Measurements from ENCODE around the gene RPS27.
A peak's percentile ranks its signal among the peaks of the same experiment; 100 is the strongest.
"Not testable (repeated sequence)": the region's sequence is repeated elsewhere in the genome, so short reads cannot be mapped to it uniquely, and the experiment has no call there.

RPS27 gene

DNA sequence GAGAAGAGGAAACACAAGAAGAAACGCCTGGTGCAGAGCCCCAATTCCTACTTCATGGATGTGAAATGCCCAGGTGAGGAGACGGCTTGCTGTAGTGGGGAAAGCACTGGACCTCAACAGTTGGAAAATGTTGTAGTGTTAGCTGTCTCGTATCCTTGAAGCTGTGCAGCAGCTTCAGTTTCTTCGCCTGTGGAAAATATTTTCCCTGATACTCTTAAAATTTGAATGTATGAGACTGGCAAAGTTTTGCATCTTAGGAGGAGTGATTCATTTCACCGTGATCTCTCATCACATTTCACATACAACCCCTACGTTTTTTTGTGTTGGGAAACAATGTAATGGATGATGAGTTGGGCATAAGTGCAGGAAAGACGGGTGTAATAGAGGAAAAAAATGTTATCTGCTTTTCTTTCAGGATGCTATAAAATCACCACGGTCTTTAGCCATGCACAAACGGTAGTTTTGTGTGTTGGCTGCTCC lies 629 bp downstream of the RPS27 start:
- Histone ChIP-seq H3K27me3 (ENCODE audit: insufficient read depth, poor library complexity, severe bottlenecking) (no peaks in the 10 kb centered on the region), H3K27ac (replicated peaks) (peak overlapping the region; percentile 93), H3K4me3 (replicated peaks; ENCODE audit: insufficient read depth, low read length) (peak overlapping the region; percentile 65)
- TF ChIP-seq, protein P1, sequence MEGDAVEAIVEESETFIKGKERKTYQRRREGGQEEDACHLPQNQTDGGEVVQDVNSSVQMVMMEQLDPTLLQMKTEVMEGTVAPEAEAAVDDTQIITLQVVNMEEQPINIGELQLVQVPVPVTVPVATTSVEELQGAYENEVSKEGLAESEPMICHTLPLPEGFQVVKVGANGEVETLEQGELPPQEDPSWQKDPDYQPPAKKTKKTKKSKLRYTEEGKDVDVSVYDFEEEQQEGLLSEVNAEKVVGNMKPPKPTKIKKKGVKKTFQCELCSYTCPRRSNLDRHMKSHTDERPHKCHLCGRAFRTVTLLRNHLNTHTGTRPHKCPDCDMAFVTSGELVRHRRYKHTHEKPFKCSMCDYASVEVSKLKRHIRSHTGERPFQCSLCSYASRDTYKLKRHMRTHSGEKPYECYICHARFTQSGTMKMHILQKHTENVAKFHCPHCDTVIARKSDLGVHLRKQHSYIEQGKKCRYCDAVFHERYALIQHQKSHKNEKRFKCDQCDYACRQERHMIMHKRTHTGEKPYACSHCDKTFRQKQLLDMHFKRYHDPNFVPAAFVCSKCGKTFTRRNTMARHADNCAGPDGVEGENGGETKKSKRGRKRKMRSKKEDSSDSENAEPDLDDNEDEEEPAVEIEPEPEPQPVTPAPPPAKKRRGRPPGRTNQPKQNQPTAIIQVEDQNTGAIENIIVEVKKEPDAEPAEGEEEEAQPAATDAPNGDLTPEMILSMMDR (IDR thresholded peaks at IDR 0.05; ENCODE audit: insufficient read depth, low read length): no peak
- TF ChIP-seq GABPA (IDR thresholded peaks at IDR 0.05; ENCODE audit: low read depth): no peak
- no peak for DNase-seq (ENCODE audit: low read depth in 1 of 2, low spot score in 1 of 2)

DNA sequence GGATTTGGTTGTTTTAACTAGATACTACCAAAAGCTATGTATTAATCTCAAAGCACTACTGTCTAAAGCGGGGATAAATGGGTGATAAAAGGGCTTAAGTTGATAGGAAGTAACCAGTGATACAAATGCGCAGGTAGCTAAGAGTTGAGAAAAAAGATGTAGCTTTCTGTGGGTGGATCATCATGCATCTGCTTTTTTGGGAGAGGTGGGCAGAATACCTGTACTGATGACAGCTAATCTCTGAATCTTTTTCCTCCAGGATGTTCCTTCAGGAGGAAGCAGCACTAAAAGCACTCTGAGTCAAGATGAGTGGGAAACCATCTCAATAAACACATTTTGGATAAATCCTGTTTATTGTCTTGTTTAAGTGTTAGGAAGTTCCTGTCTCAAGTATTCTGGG lies 1.2 kb downstream of the RPS27 start:
- Histone ChIP-seq H3K27ac (replicated peaks) (peak overlapping the region; percentile 93), H3K27me3 (ENCODE audit: insufficient read depth, poor library complexity, severe bottlenecking) (no peaks in the 10 kb centered on the region), H3K4me3 (replicated peaks; ENCODE audit: insufficient read depth, low read length) (peak overlapping the region; percentile 65)
- TF ChIP-seq, protein P1 (IDR thresholded peaks at IDR 0.05; ENCODE audit: insufficient read depth, low read length): no peak
- TF ChIP-seq REST (IDR thresholded peaks at IDR 0.05; ENCODE audit: insufficient replicate concordance, low read depth) (no peak), GABPA (IDR thresholded peaks at IDR 0.05; ENCODE audit: low read depth) (no peak), POLR2AphosphoS5 (IDR thresholded peaks at IDR 0.05; ENCODE audit: low read depth) (no peak), SPI1 (IDR thresholded peaks at IDR 0.05; ENCODE audit: borderline replicate concordance, low read depth) (no peak)
- DNase-seq (ENCODE audit: low read depth in 1 of 2, low spot score in 1 of 2): no peak

DNA sequence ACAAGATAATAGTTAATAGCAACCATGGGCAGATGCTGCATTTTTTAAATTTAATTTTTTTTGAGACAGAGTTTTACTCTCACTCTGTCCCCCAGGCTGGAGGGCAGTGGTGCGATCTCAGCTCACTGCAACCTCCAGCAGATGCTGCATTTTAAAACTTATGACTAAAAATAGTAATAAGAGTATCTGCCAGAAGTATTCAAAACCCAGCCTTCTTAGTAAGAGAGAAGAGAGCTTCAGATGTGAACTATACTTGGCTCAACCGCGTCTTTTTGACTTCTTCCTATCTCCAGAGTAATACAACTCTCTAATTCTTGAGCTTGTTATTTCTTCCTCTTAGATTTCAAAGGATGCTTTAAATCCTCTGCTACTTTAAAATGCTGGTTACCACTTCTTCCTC lies 4.6 kb downstream of the RPS27 start:
- Histone ChIP-seq H3K4me3 (replicated peaks; ENCODE audit: insufficient read depth, low read length) (no peak overlapping the region), H3K27me3 (ENCODE audit: insufficient read depth, poor library complexity, severe bottlenecking) (no peaks in the 10 kb centered on the region), H3K27ac (replicated peaks) (no peak overlapping the region)
- DNase-seq (ENCODE audit: low read depth in 1 of 2, low spot score in 1 of 2): no peak
- TF ChIP-seq REST (IDR thresholded peaks at IDR 0.05; ENCODE audit: insufficient replicate concordance, low read depth): no peak
- TF ChIP-seq, protein P1 (IDR thresholded peaks at IDR 0.05; ENCODE audit: insufficient read depth, low read length): no peak
- no peak for TF ChIP-seq SPI1 (IDR thresholded peaks at IDR 0.05; ENCODE audit: borderline replicate concordance, low read depth)
- TF ChIP-seq POLR2AphosphoS5 (IDR thresholded peaks at IDR 0.05; ENCODE audit: low read depth): no peak
- TF ChIP-seq GABPA (IDR thresholded peaks at IDR 0.05; ENCODE audit: low read depth): no peak

DNA sequence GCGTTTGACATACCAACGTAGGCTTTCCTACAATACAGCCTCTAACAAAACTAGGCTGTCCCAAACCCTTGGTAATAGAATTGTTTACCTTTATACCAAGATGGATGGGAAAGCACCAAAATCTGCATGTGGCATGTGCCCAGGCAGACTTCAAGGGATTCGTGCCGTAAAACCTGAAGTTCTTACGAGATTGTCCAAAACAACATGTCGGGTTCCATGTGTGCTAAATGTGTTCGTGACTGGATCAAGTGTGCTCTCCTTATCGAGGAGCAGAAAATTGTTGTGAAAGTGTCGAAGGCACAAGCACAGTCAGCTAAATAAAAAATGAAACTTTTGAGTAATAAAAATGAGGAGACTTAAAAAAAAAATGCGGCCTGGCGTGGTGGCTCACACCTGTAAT lies 5.1 kb downstream of the RPS27 start:
- DNase-seq (ENCODE audit: low read depth in 1 of 2, low spot score in 1 of 2): no peak
- Histone ChIP-seq H3K4me3 (replicated peaks; ENCODE audit: insufficient read depth, low read length) (no peak overlapping the region), H3K27ac (replicated peaks) (no peak overlapping the region), H3K27me3 (ENCODE audit: insufficient read depth, poor library complexity, severe bottlenecking) (no peaks in the 10 kb centered on the region)
- TF ChIP-seq, protein P1 (IDR thresholded peaks at IDR 0.05; ENCODE audit: insufficient read depth, low read length): no peak

DNA sequence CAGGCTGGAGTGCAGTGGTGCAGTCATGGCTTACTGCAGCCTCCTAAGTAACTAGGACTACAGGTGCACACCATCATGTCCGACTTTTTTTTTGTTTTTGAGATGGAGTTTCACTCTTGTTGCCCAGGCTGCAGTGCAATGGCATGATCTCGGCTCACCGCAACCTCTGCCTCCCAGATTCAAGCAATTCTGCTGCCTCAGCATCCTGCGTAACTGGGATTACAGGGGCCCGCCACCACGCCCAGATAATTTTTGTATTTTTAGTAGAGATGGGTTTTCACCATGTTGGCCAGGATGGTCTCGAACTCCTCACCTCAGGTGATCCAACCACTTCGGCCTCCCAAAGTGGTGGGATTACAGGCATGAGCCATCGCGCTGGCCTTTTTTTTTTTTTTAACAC lies 6.3 kb downstream of the RPS27 start:
- not testable (repeated sequence) for H3K27me3 ChIP-seq (ENCODE audit: insufficient read depth, poor library complexity, severe bottlenecking); H3K4me3 ChIP-seq (replicated peaks; ENCODE audit: insufficient read depth, low read length); DNase-seq (ENCODE audit: low read depth in 1 of 2, low spot score in 1 of 2); H3K27ac ChIP-seq (replicated peaks)

Data from HL-60 (cell line).